Activated CD4-positive, alpha-beta T cell treated with anti-CD3 and anti-CD28 coated beads for 24 hours (primary cell): ENCODE data around the gene XXYLT1.
"Not testable (repeated sequence)": the region's sequence is repeated elsewhere in the genome, so short reads cannot be mapped to it uniquely, and the experiment has no call there.

ENCODE experiments used
- DNase-seq, 2 donors: peaks; one replicate each; pipeline ENCODE4 v3.0.0-alpha.2; 2020; ENCODE audit warnings: low read depth in 2 of 2

Gene XXYLT1

GRCh38 chr3:195208183-195208582 lies 62.8 kb downstream of the XXYLT1 start:
- peak in 1 of 2 donors; percentile 6 for DNase-seq

- no peak for DNase-seq
These were observed 63.2 kb downstream of the XXYLT1 start for GRCh38 chr3:195207731-195208130.

- DNase-seq: no peak
These were observed 63.9 kb downstream of the XXYLT1 start for GRCh38 chr3:195207056-195207455.

GRCh38 chr3:195204360-195205163 lies 66.4 kb downstream of the XXYLT1 start:
- no peak for DNase-seq

- no peak for DNase-seq
These were observed 67.4 kb downstream of the XXYLT1 start for GRCh38 chr3:195203606-195204005.

- no peak for DNase-seq
These were observed 69.7 kb downstream of the XXYLT1 start for GRCh38 chr3:195201295-195201694.

- DNase-seq: no peak
These were observed 70.7 kb downstream of the XXYLT1 start for GRCh38 chr3:195200010-195200822.

GRCh38 chr3:195198426-195199346 lies 72.3 kb downstream of the XXYLT1 start:
- no peak for DNase-seq

GRCh38 chr3:195197765-195198425 lies 73.1 kb downstream of the XXYLT1 start:
- DNase-seq: no peak

GRCh38 chr3:195196266-195196665 lies 74.7 kb downstream of the XXYLT1 start:
- DNase-seq: no peak

- DNase-seq: no peak
These were observed 75.4 kb downstream of the XXYLT1 start for GRCh38 chr3:195195321-195196209.

- no peak for DNase-seq
These were observed 76.3 kb downstream of the XXYLT1 start for GRCh38 chr3:195194559-195195206.

- no peak for DNase-seq
These were observed 79.4 kb downstream of the XXYLT1 start for GRCh38 chr3:195191580-195191979.

- DNase-seq: no peak
These were observed 81.1 kb downstream of the XXYLT1 start for GRCh38 chr3:195189821-195190220.

- no peak for DNase-seq
These were observed 82.5 kb downstream of the XXYLT1 start for GRCh38 chr3:195188426-195188927.

- DNase-seq: no peak
These were observed 83.1 kb downstream of the XXYLT1 start for GRCh38 chr3:195187609-195188425.

GRCh38 chr3:195186710-195187047 lies 84.3 kb downstream of the XXYLT1 start:
- DNase-seq: not testable (repeated sequence)

- no peak for DNase-seq
These were observed 84.8 kb downstream of the XXYLT1 start for GRCh38 chr3:195186041-195186709.
